Right atrium auricular region (tissue), 2 donors: Measurements from ENCODE around the gene PFKFB3. TPM values are rescaled to one million over a fixed set of nuclear protein-coding genes. Genes with fewer than 3 reads are reported as not detected.

Source experiments
- DNase-seq: peaks from one replicate; pipeline ENCODE4 v3.0.0-alpha.2; 2019; ENCODE audit warnings: low spot score
- H3K27ac ChIP-seq, 2 donors: fragments of 200-600 bp; sonication (generic); 1 replicate in 1 of 2; 2 replicates in 1 of 2; pipeline ENCODE4 v1.5.1; 2016 to 2019
- H3K27me3 ChIP-seq, 2 donors: fragments of 200-600 bp; sonication (generic); one replicate each; pipeline versions ENCODE4 v1.5.1 to v1.6.0; 2017 to 2019
- H3K36me3 ChIP-seq: fragments of 200-600 bp; sonication (generic); one replicate; pipeline ENCODE4 v1.5.1; 2016
- H3K4me1 ChIP-seq, 2 donors: fragments of 200-600 bp; sonication (generic); one replicate each; pipeline versions ENCODE4 v1.5.1 to v1.6.0; 2017 to 2019
- H3K4me3 ChIP-seq, 2 donors: fragments of 200-600 bp; sonication (generic); 1 replicate in 1 of 2; 2 replicates in 1 of 2; pipeline ENCODE4 v1.5.1; 2017 to 2019; ENCODE audit warnings: mild to moderate bottlenecking in 1 of 2, moderate library complexity in 1 of 2
- H3K9me3 ChIP-seq, 2 donors: fragments of 200-600 bp; sonication (generic); one replicate each; pipeline ENCODE4 v1.5.1; 2019
- CTCF ChIP-seq, 2 donors: fragments of 200-600 bp; sonication (generic); IDR thresholded peaks; one replicate each; pipeline ENCODE4 v1.5.1; 2019; ENCODE audit warnings: antibody characterized with exemption in 2 of 2
- total RNA-seq, 2 donors: library from RNA; depleted of rRNA; stranded (reverse); fragments of >200 nt; gene quantifications; one replicate each; pipeline ENCODE4 v1.1.0, GENCODE V29; 2016

PFKFB3 gene
- total RNA-seq, 2 donors from 2014 or later, result 9.4 to 16.5 TPM

DNA sequence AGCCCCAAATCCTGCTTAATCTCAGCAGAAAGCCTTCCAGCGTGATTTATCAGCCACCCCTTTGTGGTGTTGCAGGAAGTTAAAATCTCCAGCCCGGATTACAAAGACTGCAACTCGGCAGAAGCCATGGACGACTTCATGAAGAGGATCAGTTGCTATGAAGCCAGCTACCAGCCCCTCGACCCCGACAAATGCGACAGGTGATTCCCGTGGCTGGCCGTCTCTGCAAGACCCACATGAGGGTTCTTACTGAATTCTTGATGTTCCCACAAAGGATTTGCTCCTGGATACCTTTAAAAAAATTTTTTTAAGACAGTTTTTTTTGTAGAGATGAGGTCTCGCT, 16.7 kb downstream of the PFKFB3 start:
- no peaks in the 10 kb centered on the region for H3K4me1 ChIP-seq
- H3K9me3 ChIP-seq, result no peaks in the 10 kb centered on the region
- no peak overlapping the region for H3K27ac ChIP-seq
- H3K27me3 ChIP-seq, result no peaks in the 10 kb centered on the region
- DNase-seq, result no peak
- TF ChIP-seq CTCF (IDR thresholded peaks at IDR 0.05), result no peak
- no peak overlapping the region for H3K4me3 ChIP-seq
- peaks cover 92% of the 10 kb centered on the region for H3K36me3 ChIP-seq

- Histone ChIP-seq H3K4me3 (no peak overlapping the region), H3K27ac (no peak overlapping the region)
Measured at GRCh38 chr10:6220418-6221191, 17.9 kb downstream of the PFKFB3 start.

DNA sequence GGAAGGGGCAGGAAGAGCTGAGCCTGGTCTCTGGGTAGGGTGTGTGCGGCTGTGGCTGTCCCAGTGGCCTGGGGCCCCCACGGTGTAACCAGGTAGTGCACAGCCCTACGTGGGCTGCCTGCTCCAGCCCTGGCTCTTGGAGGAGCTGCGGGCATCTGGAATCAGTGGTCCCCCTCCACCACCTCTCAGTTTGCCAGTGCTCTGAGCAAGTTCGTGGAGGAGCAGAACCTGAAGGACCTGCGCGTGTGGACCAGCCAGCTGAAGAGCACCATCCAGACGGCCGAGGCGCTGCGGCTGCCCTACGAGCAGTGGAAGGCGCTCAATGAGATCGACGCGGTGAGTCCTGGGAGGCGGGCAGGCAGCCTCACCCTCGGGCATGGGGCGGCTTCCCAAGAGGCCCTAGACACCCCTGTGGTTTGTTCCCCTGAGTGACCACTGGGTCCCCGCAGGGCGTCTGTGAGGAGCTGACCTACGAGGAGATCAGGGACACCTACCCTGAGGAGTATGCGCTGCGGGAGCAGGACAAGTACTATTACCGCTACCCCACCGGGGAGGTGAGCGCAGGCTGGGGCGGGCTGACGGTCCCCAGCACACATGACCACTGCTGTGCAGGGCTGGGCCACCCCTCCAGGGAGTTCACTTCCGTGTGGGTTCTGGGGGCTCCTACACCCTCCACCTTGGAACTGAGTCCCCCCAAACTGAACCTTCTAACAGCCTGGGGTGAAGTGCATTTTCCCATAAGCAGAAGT, 18.6 kb downstream of the PFKFB3 start:
- Histone ChIP-seq H3K4me1 (no peaks in the 10 kb centered on the region), H3K27ac (no peak overlapping the region), H3K9me3 (no peaks in the 10 kb centered on the region), H3K36me3 (peaks cover 92% of the 10 kb centered on the region), H3K27me3 (no peaks in the 10 kb centered on the region), H3K4me3 (no peak overlapping the region)
- no peak for DNase-seq
- no peak for TF ChIP-seq CTCF (IDR thresholded peaks at IDR 0.05)

More at GRCh38 chr10:6220418-6221191, 17.9 kb downstream of the PFKFB3 start:
- H3K27me3 ChIP-seq, result no peaks in the 10 kb centered on the region
- no peak for TF ChIP-seq CTCF (IDR thresholded peaks at IDR 0.05)
- DNase-seq, result no peak
- peaks cover 92% of the 10 kb centered on the region for H3K36me3 ChIP-seq
- no peaks in the 10 kb centered on the region for H3K4me1 ChIP-seq
- no peaks in the 10 kb centered on the region for H3K9me3 ChIP-seq

- no peak for TF ChIP-seq CTCF (IDR thresholded peaks at IDR 0.05)
- Histone ChIP-seq H3K9me3 (no peaks in the 10 kb centered on the region), H3K4me3 (no peak overlapping the region), H3K36me3 (peaks cover 92% of the 10 kb centered on the region), H3K4me1 (no peaks in the 10 kb centered on the region), H3K27me3 (no peaks in the 10 kb centered on the region), H3K27ac (no peak overlapping the region)
- no peak for DNase-seq
Measured at GRCh38 chr10:6221971-6222751, 19.4 kb downstream of the PFKFB3 start.

DNA sequence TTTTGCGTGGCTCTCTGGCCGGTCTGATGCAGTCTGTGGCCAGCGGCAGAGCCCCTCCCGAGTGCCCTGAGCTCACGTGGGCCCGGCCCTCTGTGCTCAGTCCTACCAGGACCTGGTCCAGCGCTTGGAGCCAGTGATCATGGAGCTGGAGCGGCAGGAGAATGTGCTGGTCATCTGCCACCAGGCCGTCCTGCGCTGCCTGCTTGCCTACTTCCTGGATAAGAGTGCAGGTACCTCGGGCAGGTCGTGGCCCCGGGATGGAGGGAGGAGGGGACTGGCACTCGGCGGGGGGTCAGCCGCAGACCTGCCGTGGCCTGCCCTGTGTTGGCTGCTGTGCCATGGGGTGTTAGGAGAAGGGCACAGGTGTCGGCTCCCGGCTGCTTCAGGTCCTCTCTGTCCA, 20.0 kb downstream of the PFKFB3 start:
- DNase-seq, result no peak
- no peak for TF ChIP-seq CTCF (IDR thresholded peaks at IDR 0.05)
- Histone ChIP-seq H3K27ac (no peak overlapping the region), H3K27me3 (no peaks in the 10 kb centered on the region), H3K4me1 (peaks cover 0 to 2% of the 10 kb centered on the region in 2 donors), H3K36me3 (peaks cover 95% of the 10 kb centered on the region), H3K4me3 (no peak overlapping the region), H3K9me3 (no peaks in the 10 kb centered on the region)
